ENCODE data around the gene ARRB1.

ARRB1 gene

DNA sequence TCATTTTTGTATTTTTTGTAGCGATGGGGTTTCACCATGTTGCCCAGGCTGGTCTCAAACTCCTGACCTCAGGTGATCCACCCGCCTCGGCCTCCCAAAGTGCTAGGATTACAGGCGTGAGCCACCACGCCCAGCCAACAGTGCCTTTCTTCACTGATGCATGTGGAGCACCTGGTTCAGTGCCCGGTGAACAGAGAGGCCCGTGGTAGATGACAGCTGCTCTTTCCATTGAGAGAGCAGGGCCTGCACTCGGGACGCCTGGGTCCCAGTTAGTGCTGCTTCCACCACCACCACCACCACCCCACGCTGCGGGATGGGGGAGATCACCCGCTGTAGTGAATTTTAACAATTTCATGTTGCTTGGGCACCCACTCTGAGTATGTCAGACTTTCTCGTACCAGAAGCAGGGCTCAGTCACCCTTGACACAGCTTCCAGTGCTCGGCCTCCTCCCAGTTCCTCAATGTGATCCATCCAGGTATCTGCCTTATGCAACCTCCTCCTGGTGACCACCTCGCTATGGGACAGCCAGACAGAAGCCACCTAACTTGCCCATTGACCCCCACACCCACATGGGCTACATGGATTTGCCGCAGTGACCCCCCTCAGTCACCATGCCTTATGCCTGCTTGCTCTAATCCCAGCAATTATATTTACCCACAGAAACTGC, 36.6 kb downstream of the ARRB1 start:
- H3K4me1 ChIP-seq (ENCODE audit: low read depth, poor library complexity, severe bottlenecking) = no peaks in the 10 kb centered on the region
- no peaks in the 10 kb centered on the region for H4K20me1 ChIP-seq (ENCODE audit: insufficient read depth)
- TF ChIP-seq, protein P1, sequence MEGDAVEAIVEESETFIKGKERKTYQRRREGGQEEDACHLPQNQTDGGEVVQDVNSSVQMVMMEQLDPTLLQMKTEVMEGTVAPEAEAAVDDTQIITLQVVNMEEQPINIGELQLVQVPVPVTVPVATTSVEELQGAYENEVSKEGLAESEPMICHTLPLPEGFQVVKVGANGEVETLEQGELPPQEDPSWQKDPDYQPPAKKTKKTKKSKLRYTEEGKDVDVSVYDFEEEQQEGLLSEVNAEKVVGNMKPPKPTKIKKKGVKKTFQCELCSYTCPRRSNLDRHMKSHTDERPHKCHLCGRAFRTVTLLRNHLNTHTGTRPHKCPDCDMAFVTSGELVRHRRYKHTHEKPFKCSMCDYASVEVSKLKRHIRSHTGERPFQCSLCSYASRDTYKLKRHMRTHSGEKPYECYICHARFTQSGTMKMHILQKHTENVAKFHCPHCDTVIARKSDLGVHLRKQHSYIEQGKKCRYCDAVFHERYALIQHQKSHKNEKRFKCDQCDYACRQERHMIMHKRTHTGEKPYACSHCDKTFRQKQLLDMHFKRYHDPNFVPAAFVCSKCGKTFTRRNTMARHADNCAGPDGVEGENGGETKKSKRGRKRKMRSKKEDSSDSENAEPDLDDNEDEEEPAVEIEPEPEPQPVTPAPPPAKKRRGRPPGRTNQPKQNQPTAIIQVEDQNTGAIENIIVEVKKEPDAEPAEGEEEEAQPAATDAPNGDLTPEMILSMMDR (conservative IDR thresholded peaks at IDR 0.05; ENCODE audit: low read depth, low read length) = no peak
- H3K27ac ChIP-seq = no peak overlapping the region
- H3K27me3 ChIP-seq (ENCODE audit: insufficient read depth, low read depth) = no peaks in the 10 kb centered on the region
- H3K36me3 ChIP-seq (ENCODE audit: insufficient read depth) = no peaks in the 10 kb centered on the region
- H3K79me2 ChIP-seq (ENCODE audit: insufficient read depth, low read depth) = no peaks in the 10 kb centered on the region
- H3K9ac ChIP-seq = no peak overlapping the region
- H3K4me2 ChIP-seq = no peak overlapping the region
- no peak overlapping the region for H3K4me3 ChIP-seq (IDR thresholded peaks at IDR 0.05; ENCODE audit: insufficient read depth, low read depth, low read length)
- H2AFZ ChIP-seq (ENCODE audit: low read depth) = no peak overlapping the region

DNA sequence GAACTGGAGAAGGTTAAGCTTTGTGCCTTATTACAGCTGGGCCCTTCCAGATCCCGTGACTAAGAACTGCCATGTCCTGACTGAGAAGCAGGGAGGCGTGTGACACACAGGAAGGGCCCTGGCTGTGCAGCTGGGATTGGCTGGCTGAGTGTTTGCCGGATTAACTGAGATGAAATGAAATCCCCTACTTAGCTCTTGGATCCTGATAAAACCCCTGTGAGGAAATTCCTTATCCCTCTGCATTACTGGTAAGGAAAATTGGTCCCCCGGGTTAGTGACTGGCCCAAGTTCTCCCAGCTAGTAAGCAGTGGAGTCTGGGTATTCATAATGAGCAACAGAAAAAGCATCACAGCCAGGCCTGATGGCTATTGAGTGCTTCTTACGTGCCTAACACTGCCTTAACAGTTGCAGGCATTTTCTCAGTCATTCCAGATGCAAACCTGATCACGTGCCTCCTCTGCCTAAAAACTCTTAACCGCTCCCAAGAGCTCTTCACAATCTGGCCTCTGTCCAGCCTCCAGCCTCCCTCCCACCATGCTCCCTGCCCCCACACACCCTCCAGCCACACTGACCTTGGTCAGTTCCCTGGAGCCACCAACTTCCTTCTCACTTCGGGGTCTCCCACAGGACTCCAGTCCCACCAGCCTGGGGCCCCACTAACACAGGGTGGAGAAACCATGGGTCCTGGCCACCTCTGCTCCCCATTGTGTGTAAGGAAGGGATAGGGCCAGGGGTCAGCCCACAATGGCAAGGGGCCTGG, 37.8 kb downstream of the ARRB1 start:
- Histone ChIP-seq H3K27ac (no peak overlapping the region), H2AFZ (ENCODE audit: low read depth) (no peak overlapping the region)

DNA sequence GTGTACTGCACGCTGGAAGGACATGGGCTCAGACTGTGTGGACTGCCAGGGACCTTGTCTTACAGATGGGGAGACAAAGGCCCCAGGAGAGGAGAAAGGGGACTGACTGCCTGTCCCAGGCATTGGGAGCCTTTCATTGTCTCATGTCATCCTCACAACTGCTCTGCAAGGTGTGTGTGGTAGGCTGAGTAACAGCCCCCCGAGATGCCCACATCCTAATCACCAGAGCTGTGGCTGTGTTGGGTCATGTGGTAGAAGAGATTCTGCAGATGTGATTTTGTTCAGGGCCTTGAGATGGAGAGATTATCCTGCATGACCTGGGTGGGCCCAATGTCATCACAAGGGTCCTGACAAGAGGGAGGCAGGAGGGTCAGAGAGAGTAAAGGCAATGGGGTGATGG, 39.1 kb downstream of the ARRB1 start:
- H3K4me1 ChIP-seq (ENCODE audit: low read depth, poor library complexity, severe bottlenecking) = no peaks in the 10 kb centered on the region
- no peak overlapping the region for H2AFZ ChIP-seq (ENCODE audit: low read depth)
- no peak overlapping the region for H3K27ac ChIP-seq
- no peaks in the 10 kb centered on the region for H3K36me3 ChIP-seq (ENCODE audit: insufficient read depth)
- H3K79me2 ChIP-seq (ENCODE audit: insufficient read depth, low read depth) = no peaks in the 10 kb centered on the region
- H3K4me2 ChIP-seq = no peak overlapping the region
- no peaks in the 10 kb centered on the region for H4K20me1 ChIP-seq (ENCODE audit: insufficient read depth)
- no peak overlapping the region for H3K4me3 ChIP-seq (IDR thresholded peaks at IDR 0.05; ENCODE audit: insufficient read depth, low read depth, low read length)
- TF ChIP-seq, protein P1 (conservative IDR thresholded peaks at IDR 0.05; ENCODE audit: low read depth, low read length) = no peak
- no peaks in the 10 kb centered on the region for H3K27me3 ChIP-seq (ENCODE audit: insufficient read depth, low read depth)
- no peak overlapping the region for H3K9ac ChIP-seq

More for the DNA sequence above, 37.8 kb downstream of the ARRB1 start:
- Histone ChIP-seq H3K4me1 (ENCODE audit: low read depth, poor library complexity, severe bottlenecking) (no peaks in the 10 kb centered on the region), H3K4me2 (no peak overlapping the region), H3K27me3 (ENCODE audit: insufficient read depth, low read depth) (no peaks in the 10 kb centered on the region), H3K79me2 (ENCODE audit: insufficient read depth, low read depth) (no peaks in the 10 kb centered on the region), H3K36me3 (ENCODE audit: insufficient read depth) (no peaks in the 10 kb centered on the region), H3K4me3 (IDR thresholded peaks at IDR 0.05; ENCODE audit: insufficient read depth, low read depth, low read length) (no peak overlapping the region), H3K9ac (no peak overlapping the region), H4K20me1 (ENCODE audit: insufficient read depth) (no peaks in the 10 kb centered on the region)
- TF ChIP-seq, protein P1 (conservative IDR thresholded peaks at IDR 0.05; ENCODE audit: low read depth, low read length) = no peak

DNA sequence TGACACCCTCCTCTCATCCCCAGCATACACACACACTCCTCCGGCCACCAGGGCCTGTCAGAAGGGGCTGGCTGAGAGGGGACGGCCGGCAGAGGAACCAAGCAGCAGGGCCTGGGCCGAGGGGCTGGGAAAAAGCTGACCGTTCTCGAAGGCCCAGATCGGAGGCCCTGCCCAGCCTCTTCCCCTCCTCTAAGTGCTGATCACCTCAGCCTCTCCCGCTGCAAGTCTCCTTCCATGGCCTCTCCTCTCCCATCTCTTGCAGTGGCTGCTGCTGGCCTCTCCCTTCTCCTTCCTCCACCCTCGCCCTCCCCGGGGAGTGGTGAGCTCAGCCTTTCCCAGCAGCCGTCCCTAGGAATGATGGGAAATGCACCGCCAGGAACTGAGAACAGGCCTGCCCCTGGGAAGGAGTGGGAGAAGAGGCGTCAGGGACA, 39.6 kb downstream of the ARRB1 start:
- Histone ChIP-seq H3K27ac (no peak overlapping the region), H3K36me3 (ENCODE audit: insufficient read depth) (no peaks in the 10 kb centered on the region), H3K79me2 (ENCODE audit: insufficient read depth, low read depth) (no peaks in the 10 kb centered on the region), H4K20me1 (ENCODE audit: insufficient read depth) (no peaks in the 10 kb centered on the region), H2AFZ (ENCODE audit: low read depth) (no peak overlapping the region), H3K4me1 (ENCODE audit: low read depth, poor library complexity, severe bottlenecking) (no peaks in the 10 kb centered on the region), H3K27me3 (ENCODE audit: insufficient read depth, low read depth) (no peaks in the 10 kb centered on the region), H3K9ac (no peak overlapping the region), H3K4me3 (IDR thresholded peaks at IDR 0.05; ENCODE audit: insufficient read depth, low read depth, low read length) (no peak overlapping the region), H3K4me2 (no peak overlapping the region)
- TF ChIP-seq, protein P1 (conservative IDR thresholded peaks at IDR 0.05; ENCODE audit: low read depth, low read length) = no peak

All from KMS-11 (cell line).